ENCODE data around the gene CDK6.

CDK6 gene

DNA sequence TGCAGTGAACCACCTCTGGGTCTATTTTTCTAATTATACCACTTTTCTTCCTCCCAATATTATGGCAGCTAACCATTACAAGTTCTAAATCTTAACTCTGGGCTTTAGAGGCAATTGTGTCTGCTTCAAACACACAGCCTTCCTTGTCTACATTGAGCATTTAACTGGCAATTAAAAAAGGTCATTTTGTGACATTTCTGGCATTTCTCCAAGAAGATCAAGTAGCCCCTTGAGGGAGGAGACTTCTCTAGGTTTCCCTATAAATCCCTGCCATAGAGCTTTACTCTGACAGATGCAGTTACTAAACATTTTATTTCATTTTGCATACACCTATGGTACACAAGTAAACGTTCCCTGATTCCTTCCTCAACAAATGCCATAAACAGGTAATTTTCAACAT, 212.8 kb downstream of the CDK6 start:
- in situ Hi-C loops (cut with MboI; ENCODE audit: low sequenced_read_pairs, unreplicated experiment), result loop anchor here (10.0 kb wide), 1 partner anchor 431 kb away; no protein-coding TSS in a partner anchor
- no peak for DNase-seq (ENCODE audit: low spot score)
- TF ChIP-seq, protein P1, sequence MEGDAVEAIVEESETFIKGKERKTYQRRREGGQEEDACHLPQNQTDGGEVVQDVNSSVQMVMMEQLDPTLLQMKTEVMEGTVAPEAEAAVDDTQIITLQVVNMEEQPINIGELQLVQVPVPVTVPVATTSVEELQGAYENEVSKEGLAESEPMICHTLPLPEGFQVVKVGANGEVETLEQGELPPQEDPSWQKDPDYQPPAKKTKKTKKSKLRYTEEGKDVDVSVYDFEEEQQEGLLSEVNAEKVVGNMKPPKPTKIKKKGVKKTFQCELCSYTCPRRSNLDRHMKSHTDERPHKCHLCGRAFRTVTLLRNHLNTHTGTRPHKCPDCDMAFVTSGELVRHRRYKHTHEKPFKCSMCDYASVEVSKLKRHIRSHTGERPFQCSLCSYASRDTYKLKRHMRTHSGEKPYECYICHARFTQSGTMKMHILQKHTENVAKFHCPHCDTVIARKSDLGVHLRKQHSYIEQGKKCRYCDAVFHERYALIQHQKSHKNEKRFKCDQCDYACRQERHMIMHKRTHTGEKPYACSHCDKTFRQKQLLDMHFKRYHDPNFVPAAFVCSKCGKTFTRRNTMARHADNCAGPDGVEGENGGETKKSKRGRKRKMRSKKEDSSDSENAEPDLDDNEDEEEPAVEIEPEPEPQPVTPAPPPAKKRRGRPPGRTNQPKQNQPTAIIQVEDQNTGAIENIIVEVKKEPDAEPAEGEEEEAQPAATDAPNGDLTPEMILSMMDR (IDR thresholded peaks at IDR 0.05; ENCODE audit: borderline replicate concordance, control extremely low read depth, extremely low read depth, insufficient read depth, missing control alignments), result no peak

DNA sequence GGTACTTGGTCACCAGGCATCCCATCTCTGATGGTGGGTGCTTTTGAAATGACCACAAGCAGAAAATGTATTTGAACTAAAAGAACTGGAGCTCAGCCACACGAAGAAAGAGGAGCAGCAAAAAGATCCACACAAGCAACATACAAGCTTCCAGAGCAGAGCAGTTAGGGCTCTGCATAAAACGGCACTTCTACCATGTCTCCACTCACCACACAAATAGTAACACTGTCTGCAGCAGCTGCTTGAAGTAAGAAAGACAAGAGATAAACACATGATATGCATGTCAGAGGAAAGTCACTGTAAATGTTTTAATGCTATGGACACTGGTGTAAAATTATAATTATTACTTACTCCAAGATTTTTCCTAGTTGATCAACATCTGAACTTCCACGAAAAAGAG, 213.7 kb downstream of the CDK6 start:
- no peak for DNase-seq (ENCODE audit: low spot score)
- in situ Hi-C loops (cut with MboI; ENCODE audit: low sequenced_read_pairs, unreplicated experiment), result loop anchor here (10.0 kb wide), 1 partner anchor 432 kb away; no protein-coding TSS in a partner anchor
- TF ChIP-seq, protein P1 (IDR thresholded peaks at IDR 0.05; ENCODE audit: borderline replicate concordance, control extremely low read depth, extremely low read depth, insufficient read depth, missing control alignments), result no peak

DNA sequence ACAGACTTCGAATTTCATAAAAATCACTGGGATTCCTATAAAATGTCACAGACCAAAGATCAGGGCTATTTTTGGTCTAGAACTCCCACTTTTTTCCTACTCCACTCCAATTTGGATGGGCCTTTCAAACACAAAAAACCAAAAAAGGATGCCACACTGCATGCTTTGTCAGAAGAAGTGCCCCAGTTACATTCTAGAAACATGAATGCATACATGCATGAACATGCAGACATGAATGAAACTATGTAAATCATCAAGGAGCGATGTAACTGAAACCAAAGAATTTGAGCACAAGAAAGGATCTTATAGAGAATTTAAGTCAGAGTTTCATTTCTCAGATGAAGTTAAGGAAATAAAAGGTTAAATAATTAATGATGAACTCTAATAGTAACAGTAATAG, 214.3 kb downstream of the CDK6 start:
- in situ Hi-C loops (cut with MboI; ENCODE audit: low sequenced_read_pairs, unreplicated experiment), result loop anchor here (10.0 kb wide), 1 partner anchor 433 kb away; no protein-coding TSS in a partner anchor
- TF ChIP-seq, protein P1 (IDR thresholded peaks at IDR 0.05; ENCODE audit: borderline replicate concordance, control extremely low read depth, extremely low read depth, insufficient read depth, missing control alignments), result no peak
- no peak for DNase-seq (ENCODE audit: low spot score)

DNA sequence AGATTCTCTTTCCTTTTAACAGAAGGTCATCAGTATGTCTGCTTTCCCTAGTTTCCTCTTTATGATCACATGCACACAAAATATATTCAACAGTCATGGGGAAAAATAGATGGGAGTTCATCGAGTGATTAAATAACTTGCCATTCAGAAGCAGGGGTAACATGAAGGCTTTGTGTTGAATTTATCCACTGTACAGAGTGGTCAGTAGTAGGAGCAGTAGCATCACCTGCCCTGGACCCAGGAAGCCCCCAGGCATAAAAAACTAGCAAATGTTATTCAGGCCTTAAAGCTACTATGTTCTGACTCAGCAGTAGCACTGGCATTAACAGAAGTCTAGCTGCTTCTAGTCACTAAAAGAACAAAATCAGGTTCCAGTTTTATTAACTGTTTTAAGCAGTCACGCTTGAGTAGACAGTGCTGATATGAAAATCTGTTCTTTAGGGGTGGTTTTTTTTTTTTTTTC, 214.8 kb downstream of the CDK6 start:
- TF ChIP-seq, protein P1 (IDR thresholded peaks at IDR 0.05; ENCODE audit: borderline replicate concordance, control extremely low read depth, extremely low read depth, insufficient read depth, missing control alignments), result no peak
- in situ Hi-C loops (cut with MboI; ENCODE audit: low sequenced_read_pairs, unreplicated experiment), result loop anchor here (10.0 kb wide), 1 partner anchor 433 kb away; no protein-coding TSS in a partner anchor
- DNase-seq (ENCODE audit: low spot score), result no peak

DNA sequence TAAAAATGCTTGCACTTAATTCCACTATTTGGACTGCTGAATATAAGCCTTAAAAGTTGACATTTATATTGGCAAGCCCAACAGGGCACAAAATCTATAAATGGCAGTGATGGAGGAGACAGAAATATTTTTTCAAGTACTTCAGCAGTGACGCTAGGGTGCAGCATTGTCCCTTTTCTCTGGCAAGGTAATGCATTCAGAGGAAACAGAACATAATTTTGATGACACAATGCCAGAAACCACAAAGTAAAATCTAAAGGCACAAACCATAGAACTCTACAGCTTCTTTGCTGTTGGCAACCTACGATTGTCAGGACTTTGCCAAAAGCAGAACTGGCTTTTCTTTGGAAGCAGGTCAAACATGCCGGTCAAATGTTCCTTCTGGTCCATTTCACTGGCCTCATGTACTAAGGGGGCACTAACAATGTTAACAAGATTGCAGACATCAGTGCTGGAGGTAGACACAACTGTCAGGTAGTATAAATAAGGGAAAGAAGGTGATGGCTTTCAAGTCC, 215.3 kb downstream of the CDK6 start:
- in situ Hi-C loops (cut with MboI; ENCODE audit: low sequenced_read_pairs, unreplicated experiment), result loop anchor here (10.0 kb wide), 1 partner anchor 434 kb away; no protein-coding TSS in a partner anchor
- TF ChIP-seq, protein P1 (IDR thresholded peaks at IDR 0.05; ENCODE audit: borderline replicate concordance, control extremely low read depth, extremely low read depth, insufficient read depth, missing control alignments), result peak; percentile 49
- DNase-seq (ENCODE audit: low spot score), result peak; percentile 37

DNA sequence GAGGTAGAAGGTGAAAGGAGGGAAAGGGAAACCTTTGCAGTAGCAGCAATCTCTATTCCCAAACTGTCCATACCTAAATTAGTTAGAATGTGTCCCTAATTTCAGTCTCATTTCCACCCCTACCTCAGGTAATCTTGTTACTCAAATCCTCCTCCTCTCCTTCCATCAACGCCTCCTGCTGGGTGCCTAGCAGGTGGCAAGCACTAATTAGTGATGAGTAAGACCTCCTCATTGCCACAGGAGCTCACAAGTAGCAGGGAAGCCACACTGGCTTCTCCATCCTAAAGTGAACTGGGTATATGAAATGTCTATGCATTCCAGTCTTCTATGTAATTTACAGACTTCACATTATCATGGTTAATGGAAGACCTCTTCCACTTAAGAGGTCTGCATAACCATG, 220.5 kb downstream of the CDK6 start:
- TF ChIP-seq, protein P1 (IDR thresholded peaks at IDR 0.05; ENCODE audit: borderline replicate concordance, control extremely low read depth, extremely low read depth, insufficient read depth, missing control alignments), result no peak
- DNase-seq (ENCODE audit: low spot score), result no peak
- in situ Hi-C loops (cut with MboI; ENCODE audit: low sequenced_read_pairs, unreplicated experiment), result no loop called here

All from GM13976 (cell line).